Muscle layer of duodenum (tissue), 2 donors: Measurements from ENCODE around the gene MLLT3.

Source experiments
- H3K27ac ChIP-seq: one replicate; pipeline ENCODE4 v1.7.0; 2013; ENCODE audit warnings: mild to moderate bottlenecking, low read length
- H3K27me3 ChIP-seq: one replicate; pipeline ENCODE4 v1.7.0; 2013; ENCODE audit warnings: low read depth, mild to moderate bottlenecking, control low read depth, low read length
- H3K36me3 ChIP-seq, 2 donors: one replicate each; pipeline ENCODE4 v1.7.0; 2013; ENCODE audit warnings: low read length in 2 of 2, control low read depth in 1 of 2, mild to moderate bottlenecking in 1 of 2; ENCODE audit not compliant: insufficient read depth in 2 of 2, control insufficient read depth in 1 of 2
- H3K4me1 ChIP-seq, 2 donors: one replicate each; pipeline ENCODE4 v1.7.0; 2013; ENCODE audit warnings: low read length in 2 of 2, mild to moderate bottlenecking in 2 of 2, control low read depth in 1 of 2, moderate library complexity in 1 of 2; ENCODE audit not compliant: insufficient read depth in 2 of 2, control insufficient read depth in 1 of 2
- H3K4me3 ChIP-seq, 2 donors: one replicate each; pipeline ENCODE4 v1.7.0; 2013; ENCODE audit warnings: low read length in 2 of 2, low read depth in 1 of 2, mild to moderate bottlenecking in 1 of 2
- H3K9me3 ChIP-seq, 2 donors: one replicate each; pipeline ENCODE4 v1.7.0; 2013; ENCODE audit warnings: low read length in 2 of 2, control low read depth in 1 of 2, mild to moderate bottlenecking in 1 of 2; ENCODE audit not compliant: control insufficient read depth in 1 of 2
- donor health status: healthy.

Gene MLLT3

GRCh38 chr9:20407013-20407412 lies 215.3 kb downstream of the MLLT3 start:
- Histone ChIP-seq H3K27me3 (no peaks in the 10 kb centered on the region), H3K36me3 (no peaks in the 10 kb centered on the region), H3K9me3 (no peaks in the 10 kb centered on the region), H3K4me3 (no peak overlapping the region), H3K4me1 (peaks cover 0 to 4% of the 10 kb centered on the region in 2 donors), H3K27ac (no peak overlapping the region)

- H3K4me1 ChIP-seq = peaks cover 0 to 4% of the 10 kb centered on the region in 2 donors
- no peaks in the 10 kb centered on the region for H3K27me3 ChIP-seq
- no peaks in the 10 kb centered on the region for H3K36me3 ChIP-seq
- no peaks in the 10 kb centered on the region for H3K9me3 ChIP-seq
- no peak overlapping the region for H3K27ac ChIP-seq
- H3K4me3 ChIP-seq = no peak overlapping the region
Measured at GRCh38 chr9:20406344-20406743, 216.0 kb downstream of the MLLT3 start.

GRCh38 chr9:20405616-20406015 lies 216.7 kb downstream of the MLLT3 start:
- Histone ChIP-seq H3K36me3 (no peaks in the 10 kb centered on the region), H3K27ac (no peak overlapping the region), H3K9me3 (no peaks in the 10 kb centered on the region), H3K4me3 (no peak overlapping the region), H3K4me1 (peaks cover 0 to 4% of the 10 kb centered on the region in 2 donors), H3K27me3 (no peaks in the 10 kb centered on the region)

GRCh38 chr9:20405078-20405477 lies 217.2 kb downstream of the MLLT3 start:
- Histone ChIP-seq H3K4me3 (no peak overlapping the region), H3K4me1 (peaks cover 0 to 4% of the 10 kb centered on the region in 2 donors), H3K27ac (no peak overlapping the region), H3K9me3 (no peaks in the 10 kb centered on the region), H3K27me3 (no peaks in the 10 kb centered on the region), H3K36me3 (no peaks in the 10 kb centered on the region)

GRCh38 chr9:20404192-20404813 lies 218.0 kb downstream of the MLLT3 start:
- H3K36me3 ChIP-seq = no peaks in the 10 kb centered on the region
- no peak overlapping the region for H3K27ac ChIP-seq

GRCh38 chr9:20403346-20403745 lies 219.0 kb downstream of the MLLT3 start:
- Histone ChIP-seq H3K36me3 (no peaks in the 10 kb centered on the region), H3K27ac (no peak overlapping the region), H3K4me3 (no peak overlapping the region), H3K27me3 (no peaks in the 10 kb centered on the region), H3K9me3 (no peaks in the 10 kb centered on the region), H3K4me1 (no peaks in the 10 kb centered on the region)

More at GRCh38 chr9:20404192-20404813, 218.0 kb downstream of the MLLT3 start:
- Histone ChIP-seq H3K27me3 (no peaks in the 10 kb centered on the region), H3K4me1 (peaks cover 0 to 4% of the 10 kb centered on the region in 2 donors), H3K4me3 (no peak overlapping the region), H3K9me3 (no peaks in the 10 kb centered on the region)

- Histone ChIP-seq H3K27me3 (no peaks in the 10 kb centered on the region), H3K9me3 (no peaks in the 10 kb centered on the region), H3K4me3 (no peak overlapping the region), H3K27ac (no peak overlapping the region), H3K4me1 (no peaks in the 10 kb centered on the region), H3K36me3 (no peaks in the 10 kb centered on the region)
Measured at GRCh38 chr9:20402273-20402875, 219.9 kb downstream of the MLLT3 start.

GRCh38 chr9:20398536-20399338 lies 223.6 kb downstream of the MLLT3 start:
- no peak overlapping the region for H3K4me3 ChIP-seq
- no peaks in the 10 kb centered on the region for H3K4me1 ChIP-seq
- H3K27ac ChIP-seq = no peak overlapping the region
- H3K27me3 ChIP-seq = no peaks in the 10 kb centered on the region
- no peaks in the 10 kb centered on the region for H3K36me3 ChIP-seq
- no peaks in the 10 kb centered on the region for H3K9me3 ChIP-seq

- H3K4me1 ChIP-seq = no peaks in the 10 kb centered on the region
- no peak overlapping the region for H3K4me3 ChIP-seq
- no peaks in the 10 kb centered on the region for H3K9me3 ChIP-seq
- H3K27me3 ChIP-seq = no peaks in the 10 kb centered on the region
- no peak overlapping the region for H3K27ac ChIP-seq
- H3K36me3 ChIP-seq = no peaks in the 10 kb centered on the region
Measured at GRCh38 chr9:20397348-20397747, 225.0 kb downstream of the MLLT3 start.

GRCh38 chr9:20396509-20396908 lies 225.8 kb downstream of the MLLT3 start:
- no peak overlapping the region for H3K27ac ChIP-seq
- no peaks in the 10 kb centered on the region for H3K9me3 ChIP-seq
- H3K27me3 ChIP-seq = no peaks in the 10 kb centered on the region
- no peaks in the 10 kb centered on the region for H3K36me3 ChIP-seq
- H3K4me1 ChIP-seq = no peaks in the 10 kb centered on the region
- no peak overlapping the region for H3K4me3 ChIP-seq

GRCh38 chr9:20395651-20396050 lies 226.6 kb downstream of the MLLT3 start:
- Histone ChIP-seq H3K4me3 (no peak overlapping the region), H3K9me3 (no peaks in the 10 kb centered on the region), H3K36me3 (no peaks in the 10 kb centered on the region), H3K27me3 (no peaks in the 10 kb centered on the region), H3K27ac (no peak overlapping the region), H3K4me1 (no peaks in the 10 kb centered on the region)
